ENCODE data around the gene SCARB1. TPM values are rescaled to one million over a fixed set of nuclear protein-coding genes. Genes with fewer than 3 reads are reported as not detected.

Gene SCARB1
- total RNA-seq, 1 experiment from 2014 or later = 68.3 TPM

- ChIA-PET CTCF (interaction anchor here (0.9 to 1.0 kb wide), 2 partner anchors 83 to 117 kb away, joined by 3 to 4 read pairs; no protein-coding TSS in a partner anchor), POLR2A (no interaction called here)
- peak; percentile 24 for ATAC-seq
- H3K4me1 Mint-ChIP-seq = peaks cover 47% of the 10 kb centered on the region
- no peak for DNase-seq (ENCODE audit: low spot score)
- TF ChIP-seq SMAD3 (CRISPR knock-in tag; IDR thresholded peaks at IDR 0.05; ENCODE audit: borderline replicate concordance) = no peak
- no peak for TF ChIP-seq ZNF138 (CRISPR knock-in tag; conservative IDR thresholded peaks at IDR 0.05)
- TF ChIP-seq ZNF416 (CRISPR knock-in tag; IDR thresholded peaks at IDR 0.05) = no peak
- TF ChIP-seq PRDM15 (CRISPR knock-in tag; IDR thresholded peaks at IDR 0.05) = no peak
- TF ChIP-seq IRF1 (CRISPR knock-in tag; IDR thresholded peaks at IDR 0.05) = no peak
- no peak for TF ChIP-seq ZSCAN18 (CRISPR knock-in tag; IDR thresholded peaks at IDR 0.05)
- no peak for TF ChIP-seq ETV6 (CRISPR knock-in tag; IDR thresholded peaks at IDR 0.05)
- no peak for TF ChIP-seq E2F1 (CRISPR knock-in tag; IDR thresholded peaks at IDR 0.05)
- TF ChIP-seq ZNF396 (CRISPR knock-in tag; IDR thresholded peaks at IDR 0.05; ENCODE audit: borderline replicate concordance) = no peak
- TF ChIP-seq MAX (CRISPR knock-in tag; IDR thresholded peaks at IDR 0.05) = no peak
- no peak for TF ChIP-seq SMAD4 (CRISPR knock-in tag; IDR thresholded peaks at IDR 0.05)
- TF ChIP-seq ZNF425 (CRISPR knock-in tag; conservative IDR thresholded peaks at IDR 0.05) = no peak
- no peak for TF ChIP-seq CDX4 (CRISPR knock-in tag; IDR thresholded peaks at IDR 0.05; ENCODE audit: borderline replicate concordance)
- no peaks in the 10 kb centered on the region for H3K27me3 Mint-ChIP-seq (ENCODE audit: low read depth)
- H3K9me3 Mint-ChIP-seq = no peaks in the 10 kb centered on the region
- H3K4me3 Mint-ChIP-seq = peak overlapping the region; percentile 13
- no peaks in the 10 kb centered on the region for H3K36me3 Mint-ChIP-seq
- peak overlapping the region; percentile 93 for H3K27ac Mint-ChIP-seq
These were observed 40.2 kb downstream of the SCARB1 start for GRCh38 chr12:124823272-124823970.

GRCh38 chr12:124822218-124822617, 41.4 kb downstream of the SCARB1 start:
- no peaks in the 10 kb centered on the region for H3K36me3 Mint-ChIP-seq
- TF ChIP-seq ZNF121 (CRISPR knock-in tag; IDR thresholded peaks at IDR 0.05) (no peak), CDX4 (CRISPR knock-in tag; IDR thresholded peaks at IDR 0.05; ENCODE audit: borderline replicate concordance) (no peak), CTCF (IDR thresholded peaks at IDR 0.05) (no peak), PRRX2 (CRISPR knock-in tag; IDR thresholded peaks at IDR 0.05) (no peak)
- peaks cover 45% of the 10 kb centered on the region for H3K4me1 Mint-ChIP-seq
- no peaks in the 10 kb centered on the region for H3K9me3 Mint-ChIP-seq
- ATAC-seq (no peak), DNase-seq (ENCODE audit: low spot score) (no peak)
- ChIA-PET CTCF (no interaction called here), POLR2A (no interaction called here)
- H3K27ac Mint-ChIP-seq = peak overlapping the region; percentile 69
- no peak overlapping the region for H3K4me3 Mint-ChIP-seq
- no peaks in the 10 kb centered on the region for H3K27me3 Mint-ChIP-seq (ENCODE audit: low read depth)

Data from WTC11 (cell line).